GM10847 (cell line): ENCODE measurements around the gene LIMD2.

Experiments used
- POLR2A ChIP-seq: IDR thresholded peaks from 2 replicates; pipeline ENCODE4 v1.6.1; 2011; ENCODE audit not compliant: insufficient read length; ENCODE audit errors: extremely low read depth

Gene LIMD2

GRCh38 chr17:63699638-63700527 is at the start of gene LIMD2:
Gene LIMD2, minus strand, starts transcription at chr17:63700125. Its CDS starts 827 bp downstream, at chr17:63699298.
- TF ChIP-seq POLR2A, result peak; percentile 43

DNA sequence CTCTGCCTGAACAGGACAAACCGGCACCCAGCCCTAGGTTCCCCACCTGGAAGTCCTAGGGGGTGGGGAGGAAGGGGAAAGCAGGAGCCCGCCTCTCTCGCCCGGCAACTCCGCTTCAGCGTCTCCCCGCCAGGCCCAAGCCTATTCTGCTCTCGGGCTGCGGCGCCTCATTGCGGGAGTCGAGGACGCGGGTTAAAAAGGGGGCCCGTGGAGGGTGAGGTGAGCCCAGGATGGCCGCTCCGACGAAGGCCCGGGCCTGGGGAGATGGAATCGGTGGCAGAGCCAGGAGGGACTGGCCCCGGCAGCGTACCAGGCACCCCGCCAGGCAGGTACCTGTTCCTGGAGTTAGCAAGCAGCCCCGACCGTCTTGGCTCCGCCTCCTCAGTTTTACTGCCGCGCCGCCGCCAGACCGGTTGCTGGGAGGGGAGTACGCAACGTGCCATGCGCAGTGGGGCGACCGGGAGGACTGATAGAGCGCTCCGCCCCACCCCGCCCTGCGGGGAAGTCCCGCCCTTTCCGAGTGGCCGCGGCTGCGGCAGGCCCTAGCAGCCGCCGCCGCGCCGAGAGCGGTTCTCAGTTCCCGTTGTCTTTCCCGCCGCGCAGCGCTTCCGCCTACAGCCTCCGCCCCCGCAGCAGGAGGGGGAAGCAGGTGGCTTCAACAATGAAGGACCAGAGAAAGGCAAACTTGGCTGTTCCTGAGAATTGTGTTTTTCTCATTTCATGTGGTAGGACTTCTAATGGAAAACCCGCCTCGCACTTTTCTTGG is 41.7 kb upstream of the LIMD2 start, which contains the start of gene STRADA:
Gene STRADA (minus strand): TSS at position 392 of the 766 bp plus-strand sequence. CDS start 13,430 bp downstream, outside the sequence.
- TF ChIP-seq POLR2A, result peak; percentile 94

GRCh38 chr17:63741143-63741407 is 41.1 kb upstream of the LIMD2 start:
- no peak for TF ChIP-seq POLR2A

- TF ChIP-seq POLR2A, result no peak
These were observed 40.7 kb upstream of the LIMD2 start for GRCh38 chr17:63740464-63741142.

- TF ChIP-seq POLR2A, result no peak
These were observed 35.8 kb upstream of the LIMD2 start for GRCh38 chr17:63735691-63736090.

GRCh38 chr17:63722403-63722802 is 22.5 kb upstream of the LIMD2 start:
- TF ChIP-seq POLR2A, result no peak

- no peak for TF ChIP-seq POLR2A
These were observed 19.1 kb upstream of the LIMD2 start for GRCh38 chr17:63718988-63719387.

DNA sequence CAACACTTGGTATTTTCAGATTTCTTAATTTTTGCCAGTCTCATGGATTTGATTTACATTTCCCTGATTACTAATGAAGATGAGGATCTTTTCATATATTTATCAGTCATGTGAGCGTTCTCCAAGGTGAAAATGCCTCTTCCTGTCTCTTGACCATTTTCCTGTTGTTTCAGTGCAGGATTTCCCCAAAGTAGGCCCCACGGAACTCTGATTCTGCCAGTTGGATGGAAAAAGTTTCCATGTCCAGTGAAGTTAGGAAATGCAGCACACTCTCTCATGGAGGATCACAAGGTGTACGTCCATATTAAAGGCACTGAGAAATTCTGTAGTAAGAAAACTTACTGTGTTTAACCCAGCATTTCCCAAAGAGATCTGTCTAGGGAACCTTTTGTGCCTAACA is 16.5 kb upstream of the LIMD2 start:
- TF ChIP-seq POLR2A, result no peak

DNA sequence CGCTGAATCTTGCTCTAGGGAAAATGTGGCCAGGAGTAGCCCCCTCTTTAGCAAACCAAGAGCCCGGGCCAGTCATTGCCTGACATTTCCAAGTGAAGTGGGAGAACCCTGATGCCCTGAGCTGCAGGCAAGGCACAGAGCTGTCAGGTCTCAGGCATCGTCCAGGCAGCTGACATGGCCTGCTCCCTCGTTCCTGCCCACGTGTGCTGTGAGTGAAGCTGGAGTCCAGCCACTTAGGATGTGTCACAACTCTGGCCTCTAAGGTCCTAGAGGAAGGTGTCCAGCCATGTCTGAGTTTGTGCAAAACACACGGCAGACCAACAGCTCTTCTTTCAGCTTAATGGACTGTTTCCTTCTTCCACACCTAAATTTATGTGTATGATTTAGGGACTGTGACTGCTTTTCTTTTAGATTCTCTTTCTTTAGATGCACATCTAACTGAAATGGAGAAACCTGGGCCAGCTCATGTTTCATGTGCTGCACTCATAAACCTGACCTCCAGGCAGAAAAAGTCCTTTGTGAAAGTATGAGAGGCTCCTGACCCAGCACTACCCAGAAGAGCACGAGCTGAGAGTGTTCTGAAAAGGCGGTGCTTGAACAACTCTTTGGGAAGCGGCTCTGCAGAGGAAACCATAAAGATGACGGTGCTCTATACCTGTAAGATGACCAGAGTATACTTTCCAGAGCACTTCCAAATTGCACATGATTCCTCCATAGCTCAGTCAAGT is 14.8 kb upstream of the LIMD2 start:
- TF ChIP-seq POLR2A, result no peak

DNA sequence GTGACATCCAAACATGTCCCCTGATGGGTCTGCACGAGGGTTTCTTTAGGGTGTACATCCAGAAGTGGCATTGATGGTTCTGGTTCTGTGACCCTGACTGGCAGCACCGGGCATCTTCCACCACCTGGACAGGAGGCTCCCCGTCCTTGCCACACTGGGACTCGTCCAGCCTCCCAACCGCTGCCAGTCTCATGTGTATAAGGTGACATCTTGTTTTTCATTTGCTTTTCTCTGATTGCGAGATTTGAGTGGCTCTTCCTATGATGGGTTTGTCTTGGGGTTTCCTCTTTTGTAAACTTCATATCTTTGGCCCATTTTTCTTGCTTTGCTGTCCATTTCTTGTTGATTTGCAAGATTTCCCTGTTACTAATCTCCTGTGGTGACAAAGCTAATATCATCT is 9.2 kb upstream of the LIMD2 start:
- no peak for TF ChIP-seq POLR2A

DNA sequence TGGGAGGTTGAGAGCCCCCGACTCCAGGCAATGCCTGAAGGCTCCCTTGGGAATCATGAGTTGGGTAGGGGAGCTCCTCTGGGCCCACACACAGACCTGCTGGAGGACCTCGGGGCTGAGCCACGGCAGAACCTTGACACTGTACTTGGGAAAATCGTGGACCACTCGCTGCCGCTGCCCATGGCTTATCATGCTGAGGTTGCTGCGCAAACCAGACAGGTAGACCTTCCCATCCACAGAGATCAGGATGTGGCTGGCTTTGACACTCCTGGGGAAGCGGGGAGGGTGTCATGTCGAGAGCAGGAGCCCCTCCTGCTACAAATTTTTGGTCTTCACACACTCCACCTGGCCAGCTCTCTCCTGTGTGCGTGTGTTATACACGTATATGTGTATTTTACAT is 7.2 kb upstream of the LIMD2 start:
- TF ChIP-seq POLR2A, result no peak

GRCh38 chr17:63706336-63707082 is 6.6 kb upstream of the LIMD2 start:
- TF ChIP-seq POLR2A, result no peak

GRCh38 chr17:63705657-63706056 is 5.7 kb upstream of the LIMD2 start:
- TF ChIP-seq POLR2A, result no peak

GRCh38 chr17:63704836-63705235 is 4.9 kb upstream of the LIMD2 start:
- TF ChIP-seq POLR2A, result no peak

GRCh38 chr17:63704259-63704576 is 4.3 kb upstream of the LIMD2 start:
- no peak for TF ChIP-seq POLR2A
